HCT116 (cell line): ENCODE results near the gene SLC10A6. TPM values are rescaled to one million over a fixed set of nuclear protein-coding genes. Genes with fewer than 3 reads are reported as not detected.

Source experiments
- ATAC-seq: fragments of 200-7000 bp; cut with Tn5 transposase; 2 replicates; pipeline ENCODE4 v1.9.1; 2020; ENCODE audit warnings: mild to moderate bottlenecking, moderate library complexity
- BruUV-seq: library from RNA; stranded (reverse); fragments of 400-500 nt; replicated peaks from 2 replicates; lab custom pipeline; 2021; lab: Mats Ljungman, UMichigan
- CTCF ChIA-PET: fragments of 300-600 bp; sonication (Branson Sonifier 250); formaldehyde crosslinking; loops from one replicate; lab custom pipeline; 2021; ENCODE audit warnings: antibody characterized with exemption; lab: Charles Lee
- POLR2A ChIA-PET: fragments of 300-600, 350-600 bp; sonication (Branson Sonifier 250); formaldehyde crosslinking; loops from one replicate; lab custom pipeline; 2021; ENCODE audit warnings: antibody characterized with exemption; lab: Charles Lee
- RAD21 ChIA-PET, 2 experiments: fragments of 300-600 bp; sonication (Branson Sonifier 250); formaldehyde crosslinking; loops; one replicate each; lab custom pipeline; 2023; ENCODE audit warnings: low total read pairs in 2 of 2; ENCODE audit not compliant: uncharacterized antibody in 2 of 2, unreplicated experiment in 2 of 2, low non-redundant PET in 1 of 2; lab: Charles Lee
- DNase-seq: peaks from one replicate; pipeline ENCODE4 v3.0.0-alpha.2; 2010; ENCODE audit warnings: low read depth, low spot score
- H2AFZ ChIP-seq: fragments of 200-600 bp; shearing (Covaris generic), sonication (generic); 2 replicates; pipeline ENCODE4 v1.6.1; 2017; ENCODE audit warnings: low read depth, mixed run types, mixed read lengths, antibody characterized with exemption, low read length; ENCODE audit not compliant: poor library complexity, severe bottlenecking
- H3K27ac ChIP-seq: 2 replicates; pipeline ENCODE4 v1.5.1; 2012; ENCODE audit warnings: low read depth, low read length
- H3K27me3 ChIP-seq: fragments of 200-600 bp; sonication (generic); 2 replicates; pipeline ENCODE4 v1.6.1; 2016; ENCODE audit warnings: mixed run types, low read length, mixed read lengths; ENCODE audit not compliant: insufficient read depth
- H3K36me3 ChIP-seq, 2 experiments: fragments of 200-500 bp in 1 of 2; fragments of 200-600 bp in 1 of 2; sonication (Bioruptor generic) in 1 of 2; sonication (generic) in 1 of 2; 2 replicates each; pipeline versions ENCODE4 v1.5.1 to v1.6.1; 2014 to 2016; ENCODE audit warnings: low read length in 2 of 2, inconsistent platforms in 1 of 2, mixed read lengths in 1 of 2, mixed run types in 1 of 2; ENCODE audit not compliant: insufficient read depth in 2 of 2, control insufficient read depth in 1 of 2
- H3K4me1 ChIP-seq, 2 experiments: fragments of 200-600 bp in 1 of 2; sonication (generic) in 1 of 2; 2 replicates each; pipeline versions ENCODE4 v1.5.1 to v1.6.1; 2012 to 2017; ENCODE audit warnings: low read length in 2 of 2, inconsistent platforms in 1 of 2, mild to moderate bottlenecking in 1 of 2, mixed read lengths in 1 of 2, mixed run types in 1 of 2, moderate library complexity in 1 of 2; ENCODE audit not compliant: insufficient read depth in 2 of 2, control insufficient read depth in 1 of 2
- H3K4me2 ChIP-seq: fragments of 200-600 bp; sonication (generic); 2 replicates; pipeline ENCODE4 v1.6.1; 2017; ENCODE audit warnings: mixed run types, low read length, mixed read lengths
- H3K4me3 ChIP-seq, 2 experiments: fragments of 200-600 bp in 1 of 2; sonication (generic) in 1 of 2; replicated peaks in 1 of 2; 2 replicates each; pipeline ENCODE4 v1.5.1; 2011 to 2016; ENCODE audit warnings: low read length in 2 of 2, control low read depth in 1 of 2, low read depth in 1 of 2, mild to moderate bottlenecking in 1 of 2, mixed read lengths in 1 of 2, mixed run types in 1 of 2
- H3K79me2 ChIP-seq: fragments of 200-600 bp; sonication (generic); 2 replicates; pipeline ENCODE4 v1.6.1; 2017; ENCODE audit warnings: mild to moderate bottlenecking, mixed run types, low read length, moderate library complexity, mixed read lengths; ENCODE audit not compliant: insufficient read depth
- H3K9ac ChIP-seq: fragments of 200-600 bp; sonication (generic); 2 replicates; pipeline ENCODE4 v1.6.1; 2016; ENCODE audit warnings: low read length, mixed read lengths
- H3K9me2 ChIP-seq: fragments of 200-600 bp; sonication (generic), shearing (Covaris generic); 2 replicates; pipeline ENCODE4 v1.6.1; 2017; ENCODE audit warnings: mixed run types, mild to moderate bottlenecking, moderate library complexity; ENCODE audit not compliant: insufficient read depth
- H3K9me3 ChIP-seq, 2 experiments: fragments of 200-500 bp in 1 of 2; fragments of 200-600 bp in 1 of 2; sonication (Bioruptor generic) in 1 of 2; sonication (generic) in 1 of 2; 2 replicates each; pipeline ENCODE4 v1.6.1; 2014 to 2017; ENCODE audit warnings: low read length in 2 of 2, mixed read lengths in 2 of 2, inconsistent platforms in 1 of 2, low read depth in 1 of 2, mild to moderate bottlenecking in 1 of 2, mixed run types in 1 of 2, moderate library complexity in 1 of 2; ENCODE audit not compliant: control insufficient read depth in 1 of 2, insufficient read depth in 1 of 2
- H4K20me1 ChIP-seq: fragments of 200-600 bp; sonication (generic), shearing (Covaris generic); 2 replicates; pipeline ENCODE4 v1.6.1; 2017; ENCODE audit warnings: mixed run types, mild to moderate bottlenecking, moderate library complexity; ENCODE audit not compliant: insufficient read depth
- ATF3 ChIP-seq: IDR thresholded peaks from 2 replicates; pipeline ENCODE4 v1.6.1; 2012
- CEBPB ChIP-seq: IDR thresholded peaks from 2 replicates; pipeline ENCODE4 v1.6.1; 2012; ENCODE audit warnings: low read depth
- CTCF ChIP-seq, 3 experiments: fragments of 200-600 bp in 1 of 3; sonication (generic) in 1 of 3; IDR thresholded peaks in 2 of 3; conservative IDR thresholded peaks in 1 of 3; 2 replicates each; pipeline ENCODE4 v1.5.1; 2012 to 2017; ENCODE audit warnings: low read depth in 2 of 3, low read length in 2 of 3, antibody characterized with exemption in 1 of 3, borderline replicate concordance in 1 of 3, control low read depth in 1 of 3, mild to moderate bottlenecking in 1 of 3, mixed read lengths in 1 of 3, mixed run types in 1 of 3, moderate library complexity in 1 of 3; ENCODE audit not compliant: insufficient read depth in 1 of 3
- ELF1 ChIP-seq: IDR thresholded peaks from 2 replicates; pipeline ENCODE4 v1.6.1; 2012; ENCODE audit warnings: low read depth, borderline replicate concordance
- EZH2 ChIP-seq: fragments of 200-600 bp; sonication (generic); IDR thresholded peaks from 2 replicates; pipeline ENCODE4 v1.6.1; 2017; ENCODE audit warnings: antibody characterized with exemption, mixed run types
- EZH2phosphoT487 ChIP-seq: fragments of 200-600 bp; IDR thresholded peaks from 2 replicates; pipeline ENCODE4 v1.6.1; 2018; ENCODE audit warnings: antibody characterized with exemption, borderline replicate concordance
- FOSL1 ChIP-seq: IDR thresholded peaks from 2 replicates; pipeline ENCODE4 v1.6.1; 2012; ENCODE audit warnings: low read depth
- JUND ChIP-seq: IDR thresholded peaks from 2 replicates; pipeline ENCODE4 v1.6.1; 2012
- POLR2AphosphoS5 ChIP-seq: IDR thresholded peaks from 2 replicates; pipeline ENCODE4 v1.6.1; 2011; ENCODE audit warnings: mild to moderate bottlenecking, low read depth, low read length, moderate library complexity
- REST ChIP-seq: IDR thresholded peaks from 2 replicates; pipeline ENCODE4 v1.6.1; 2012; ENCODE audit warnings: low read depth
- SIN3A ChIP-seq: IDR thresholded peaks from 2 replicates; pipeline ENCODE4 v1.6.1; 2012; ENCODE audit warnings: low read depth
- SP1 ChIP-seq: IDR thresholded peaks from 2 replicates; pipeline ENCODE4 v1.6.1; 2012; ENCODE audit warnings: low read depth
- SRF ChIP-seq: IDR thresholded peaks from 2 replicates; pipeline ENCODE4 v1.6.1; 2012; ENCODE audit warnings: low read depth
- TCF7L2 ChIP-seq: IDR thresholded peaks from 2 replicates; pipeline ENCODE4 v1.7.0; 2011; ENCODE audit warnings: borderline replicate concordance, inconsistent platforms; ENCODE audit not compliant: insufficient read depth, insufficient read length; ENCODE audit errors: extremely low read depth
- ZFX ChIP-seq: fragments of 450-650 bp; IDR thresholded peaks from 2 replicates; pipeline ENCODE4 v1.6.1; 2017
- intact Hi-C: fragments of 100-400 bp; cut with micrococcal nuclease; formaldehyde crosslinking; loops from 2 replicates; pipeline ENCODE4 v1.10.0; 2022
- total RNA-seq: library from RNA; stranded (reverse); gene quantifications from one replicate; pipeline ENCODE4 v1.2.1, GENCODE V29; 2021; ENCODE audit not compliant: unreplicated experiment

SLC10A6 gene
- total RNA-seq, 1 experiment from 2014 or later = not detected

- H2AFZ ChIP-seq = no peak overlapping the region
- no TSS peak for BruUV-seq
- no peak for TF ChIP-seq JUND
- H3K27ac ChIP-seq = no peak overlapping the region
- no peak overlapping the region for H3K9ac ChIP-seq
- H4K20me1 ChIP-seq = no peaks in the 10 kb centered on the region
- no peak for ATAC-seq
- ChIA-PET CTCF (interaction anchor here (1.2 kb wide), 1 partner anchor 319 kb away, joined by 5 read pairs; no protein-coding TSS in a partner anchor), POLR2A (no interaction called here), RAD21 (interaction anchor here in 1 of 2 experiments (0.6 kb wide), 1 partner anchor 103 kb away, joined by 4 read pairs; no protein-coding TSS in a partner anchor)
- intact Hi-C loops = no loop called here
- H3K9me2 ChIP-seq = no peaks in the 10 kb centered on the region
- H3K36me3 ChIP-seq = no peaks in the 10 kb centered on the region
- no peak for DNase-seq
- no peaks in the 10 kb centered on the region for H3K79me2 ChIP-seq
- no peaks in the 10 kb centered on the region for H3K9me3 ChIP-seq
- peaks cover 0 to 14% of the 10 kb centered on the region in 2 experiments; a peak in 2 of 4 replicates for H3K4me1 ChIP-seq
- H3K27me3 ChIP-seq = no peaks in the 10 kb centered on the region
- no peak overlapping the region for H3K4me3 ChIP-seq
- H3K4me2 ChIP-seq = peak overlapping the region; percentile 40
Observed at GRCh38 chr4:86818211-86818610, 31.0 kb downstream of the SLC10A6 start.

- no peak for DNase-seq
- Histone ChIP-seq H3K4me3 (no peak overlapping the region), H3K79me2 (no peaks in the 10 kb centered on the region), H3K4me2 (no peak overlapping the region), H3K27ac (no peak overlapping the region), H4K20me1 (no peaks in the 10 kb centered on the region), H3K27me3 (no peaks in the 10 kb centered on the region), H3K36me3 (no peaks in the 10 kb centered on the region), H2AFZ (no peak overlapping the region), H3K4me1 (peaks cover 0 to 14% of the 10 kb centered on the region in 2 experiments; a peak in 2 of 4 replicates), H3K9me3 (no peaks in the 10 kb centered on the region), H3K9ac (no peak overlapping the region), H3K9me2 (no peaks in the 10 kb centered on the region)
- intact Hi-C loops = no loop called here
- ATAC-seq = no peak
- BruUV-seq = no TSS peak
- RAD21 ChIA-PET = no interaction called here
- CTCF ChIA-PET = no interaction called here
- POLR2A ChIA-PET = no interaction called here
- TF ChIP-seq SP1 (no peak), SIN3A (no peak), REST (no peak), FOSL1 (no peak), EZH2 (no peak), ELF1 (no peak), ZFX (no peak), SRF (no peak), CTCF (IDR thresholded peaks at IDR 0.05 in 2 of 3, conservative IDR thresholded peaks at IDR 0.05 in 1 of 3; ENCODE audit: borderline replicate concordance in 1 of 3, insufficient read depth in 1 of 3, low read depth in 2 of 3, low read length in 2 of 3) (no peak), JUND (no peak), TCF7L2 (no peak), CEBPB (no peak), ATF3 (no peak), POLR2AphosphoS5 (no peak), EZH2phosphoT487 (no peak)
Observed at GRCh38 chr4:86816501-86817273, 32.5 kb downstream of the SLC10A6 start.
